HTERT RPE-1 (cell line): ENCODE results near the gene AKNA.

Source experiments
- in situ Hi-C: fragments of 300-500 bp; cut with MboI; formaldehyde crosslinking; loops from 4 replicates; pipeline ENCODE4 v1.14.3; 2020; ENCODE audit warnings: low sequenced_read_pairs

Gene AKNA

GRCh38 chr9:114387680-114388356 lies at the start of gene AKNA:
Gene AKNA, minus strand, starts transcription at chr9:114387982. Its CDS starts 6,649 bp downstream, at chr9:114381333.
- in situ Hi-C loops: no loop called here

- in situ Hi-C loops: no loop called here
These were observed 49.7 kb upstream of the AKNA start for GRCh38 chr9:114437401-114437893.

- in situ Hi-C loops: no loop called here
These were observed 47.1 kb upstream of the AKNA start for GRCh38 chr9:114434878-114435311.

GRCh38 chr9:114433720-114434255 lies 46.0 kb upstream of the AKNA start:
- in situ Hi-C loops: no loop called here

GRCh38 chr9:114433086-114433485 lies 45.3 kb upstream of the AKNA start:
- in situ Hi-C loops: no loop called here

GRCh38 chr9:114432323-114433067 lies 44.7 kb upstream of the AKNA start:
- in situ Hi-C loops: no loop called here

GRCh38 chr9:114431770-114432169 lies 44.0 kb upstream of the AKNA start:
- in situ Hi-C loops: no loop called here

GRCh38 chr9:114431003-114431402 lies 43.2 kb upstream of the AKNA start:
- in situ Hi-C loops: no loop called here

- in situ Hi-C loops: no loop called here
These were observed 42.7 kb upstream of the AKNA start for GRCh38 chr9:114430457-114430856.

GRCh38 chr9:114429488-114429887 lies 41.7 kb upstream of the AKNA start:
- in situ Hi-C loops: no loop called here

GRCh38 chr9:114428466-114428865 lies 40.7 kb upstream of the AKNA start:
- in situ Hi-C loops: no loop called here

- in situ Hi-C loops: no loop called here
These were observed 39.9 kb upstream of the AKNA start for GRCh38 chr9:114427644-114428043.

- in situ Hi-C loops: no loop called here
These were observed 38.5 kb upstream of the AKNA start for GRCh38 chr9:114426046-114426948.

GRCh38 chr9:114425126-114425525 lies 37.3 kb upstream of the AKNA start:
- in situ Hi-C loops: no loop called here

GRCh38 chr9:114424126-114424525 lies 36.3 kb upstream of the AKNA start:
- in situ Hi-C loops: no loop called here

- in situ Hi-C loops: no loop called here
These were observed 35.4 kb upstream of the AKNA start for GRCh38 chr9:114423181-114423580.

GRCh38 chr9:114421147-114421546 lies 33.4 kb upstream of the AKNA start:
- in situ Hi-C loops: no loop called here

GRCh38 chr9:114419796-114420195 lies 32.0 kb upstream of the AKNA start:
- in situ Hi-C loops: no loop called here

- in situ Hi-C loops: no loop called here
These were observed 30.3 kb upstream of the AKNA start for GRCh38 chr9:114418053-114418452.

GRCh38 chr9:114417511-114417910 lies 29.7 kb upstream of the AKNA start:
- in situ Hi-C loops: no loop called here

GRCh38 chr9:114416906-114417305 lies 29.1 kb upstream of the AKNA start:
- in situ Hi-C loops: no loop called here
